Stimulated activated CD4-positive, alpha-beta T cell treated with anti-CD3 and anti-CD28 coated beads, Interleukin-12 subunit alpha, Interleukin-12 subunit beta, amount 100 ng/mL, for 48 hours (primary cell): ENCODE measurements around the gene CELF4.

ENCODE experiments used
- DNase-seq, 3 donors: peaks; one replicate each; pipeline ENCODE4 v3.0.0-alpha.2; 2020; ENCODE audit warnings: low read depth in 2 of 3, low spot score in 1 of 3

The CELF4 gene

DNA sequence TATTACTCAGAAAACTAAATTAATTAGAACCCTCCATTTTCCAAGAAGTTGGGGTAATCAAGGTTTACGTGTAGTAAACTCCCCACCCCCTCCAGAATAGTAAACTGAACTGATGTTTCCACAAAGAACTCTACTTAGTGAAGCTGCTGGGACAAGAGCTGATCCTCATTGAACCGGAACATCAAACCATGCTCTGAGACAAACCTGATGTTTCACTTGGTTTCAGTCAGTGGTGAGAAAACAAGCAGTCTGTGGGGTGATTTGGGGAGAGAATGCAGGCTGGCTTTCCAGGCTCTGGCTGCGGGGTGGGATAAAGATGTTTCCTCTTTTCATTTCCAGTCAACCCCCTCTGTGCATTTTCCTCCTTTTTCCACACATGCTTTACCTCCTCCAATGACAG is 38.2 kb downstream of the CELF4 start:
- DNase-seq = no peak

DNA sequence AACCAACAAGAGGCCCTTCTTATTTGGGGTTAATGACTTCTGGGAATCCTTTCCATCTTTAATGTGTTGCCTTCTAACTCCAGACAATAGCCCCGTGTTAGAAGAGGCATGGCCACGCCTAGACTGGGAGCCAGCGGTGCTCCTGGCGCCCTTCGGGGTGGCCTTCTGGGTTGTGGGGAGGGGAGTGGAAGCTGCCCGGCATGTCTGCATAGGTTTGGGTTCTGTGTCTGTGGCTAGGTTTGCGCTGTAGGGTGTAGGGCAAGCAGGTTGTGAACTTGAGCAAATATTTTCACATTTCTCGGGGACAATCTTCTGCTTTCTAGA is 40.4 kb downstream of the CELF4 start:
- DNase-seq = no peak

GRCh38 chr18:37524498-37525261 is 40.9 kb downstream of the CELF4 start:
- DNase-seq = no peak

DNA sequence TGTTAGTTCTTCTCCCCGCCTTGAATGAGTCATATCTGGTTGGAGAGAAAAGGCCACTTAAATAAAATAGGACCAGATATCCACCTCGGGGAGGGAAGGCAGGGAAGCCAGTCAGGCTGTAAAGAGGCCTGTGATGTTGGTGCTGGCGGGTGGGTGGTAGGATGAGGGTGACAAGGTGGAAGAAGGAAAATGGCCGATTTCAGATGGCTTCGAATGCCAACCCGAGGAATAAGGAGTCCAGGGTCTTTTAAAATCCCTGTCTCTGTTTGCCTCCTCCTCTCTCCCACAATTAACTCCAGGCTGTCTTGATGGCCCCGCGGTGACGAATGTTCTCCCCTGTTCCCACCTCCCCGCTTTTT is 41.5 kb downstream of the CELF4 start:
- no peak for DNase-seq

DNA sequence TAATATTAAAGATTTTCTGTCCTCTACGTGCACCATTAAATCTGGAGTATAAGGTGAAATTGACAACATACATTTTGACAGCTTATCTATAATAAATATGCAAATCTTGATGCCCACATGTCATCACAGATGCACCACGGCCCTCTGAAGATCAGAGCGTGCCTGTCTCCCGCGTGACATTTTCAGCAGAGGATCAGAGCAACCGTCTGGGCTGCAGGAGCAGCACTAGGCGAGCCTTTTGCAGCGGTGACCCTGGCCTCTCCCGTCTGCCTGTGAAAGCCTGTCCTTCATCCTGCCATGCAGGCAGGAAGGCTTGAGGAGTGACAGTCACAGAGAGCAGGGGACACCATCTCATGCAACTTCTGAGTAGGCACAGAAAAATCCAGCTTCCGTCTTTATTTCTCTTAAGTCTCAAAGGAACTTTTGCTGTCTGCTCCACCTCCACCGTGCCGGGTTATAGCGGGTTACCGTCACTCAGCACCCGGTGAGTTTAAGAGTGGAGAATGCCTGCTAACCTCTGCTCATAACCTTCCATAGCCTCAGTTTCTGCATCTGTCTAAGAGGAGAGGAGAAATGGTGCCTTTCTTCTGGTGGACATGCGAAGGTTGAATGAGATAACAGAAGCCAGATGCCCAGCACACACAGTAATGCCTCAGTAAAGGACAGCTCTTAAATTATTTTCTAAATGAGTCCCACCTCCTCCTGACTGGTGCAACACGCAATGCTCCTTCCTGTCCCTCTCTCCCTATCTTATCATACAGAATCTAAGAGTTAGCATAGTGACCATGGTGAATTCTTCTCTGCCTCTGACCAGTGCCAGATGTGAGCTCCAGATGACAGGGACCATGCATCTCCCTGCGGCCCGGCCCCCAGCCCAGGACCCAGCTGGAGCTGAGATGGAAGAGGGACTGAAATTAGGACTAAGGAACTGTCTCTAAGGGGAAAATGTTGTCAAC is 43.8 kb downstream of the CELF4 start:
- DNase-seq = no peak

GRCh38 chr18:37520508-37520907 is 45.1 kb downstream of the CELF4 start:
- no peak for DNase-seq

DNA sequence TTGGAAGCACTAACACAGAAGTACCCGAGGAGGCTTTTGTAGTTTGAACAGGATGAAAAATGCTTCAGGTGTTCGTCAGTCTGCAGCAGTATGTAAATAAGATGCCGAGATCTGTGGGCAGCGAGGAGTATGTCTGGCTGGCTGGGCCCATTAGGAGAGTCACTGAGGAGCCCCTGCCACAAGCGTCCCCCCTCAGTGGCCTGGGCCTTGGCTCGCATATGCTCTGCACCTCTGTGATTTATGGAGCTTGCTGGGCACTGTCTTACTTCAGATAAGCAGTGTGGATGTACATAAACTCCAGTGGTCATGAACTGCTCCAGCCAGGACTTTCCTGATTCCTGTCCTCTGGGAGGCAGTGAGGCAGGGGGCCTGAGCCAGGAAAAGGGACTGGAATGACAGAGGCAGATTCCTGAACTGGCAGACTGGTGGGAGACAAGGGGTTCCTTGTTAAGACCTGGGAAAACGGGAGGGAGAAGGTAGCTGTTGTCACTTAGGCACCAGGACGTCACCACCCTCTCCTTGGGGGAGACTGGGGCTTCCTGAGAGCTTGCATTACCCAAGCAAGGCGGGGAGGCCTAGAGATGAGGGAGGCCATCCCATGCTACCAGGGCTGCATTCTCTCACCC is 46.0 kb downstream of the CELF4 start:
- no peak for DNase-seq

DNA sequence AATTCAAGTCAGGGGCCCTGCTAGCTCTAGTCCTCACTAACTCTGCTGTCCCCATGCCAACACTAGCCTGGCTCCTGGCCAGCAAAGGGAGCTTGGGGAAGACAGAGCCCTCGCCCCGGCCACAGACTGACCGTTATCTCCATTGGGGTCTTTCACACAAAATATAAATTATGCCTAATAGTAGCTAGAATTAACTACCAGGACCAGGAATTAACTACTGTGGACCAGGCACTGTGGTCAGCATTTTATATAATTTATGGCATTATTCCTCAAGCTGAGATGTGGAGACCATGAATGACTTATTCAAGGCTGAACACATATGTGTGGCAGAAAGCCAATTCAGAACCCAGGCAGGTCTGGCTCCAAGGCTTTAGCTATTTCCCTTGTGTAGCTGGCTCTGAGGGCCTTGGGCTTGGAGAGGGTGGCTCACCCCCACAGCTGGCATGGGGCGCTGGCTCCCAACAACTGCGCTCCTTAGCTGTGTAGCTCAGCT is 49.2 kb downstream of the CELF4 start:
- DNase-seq = no peak

DNA sequence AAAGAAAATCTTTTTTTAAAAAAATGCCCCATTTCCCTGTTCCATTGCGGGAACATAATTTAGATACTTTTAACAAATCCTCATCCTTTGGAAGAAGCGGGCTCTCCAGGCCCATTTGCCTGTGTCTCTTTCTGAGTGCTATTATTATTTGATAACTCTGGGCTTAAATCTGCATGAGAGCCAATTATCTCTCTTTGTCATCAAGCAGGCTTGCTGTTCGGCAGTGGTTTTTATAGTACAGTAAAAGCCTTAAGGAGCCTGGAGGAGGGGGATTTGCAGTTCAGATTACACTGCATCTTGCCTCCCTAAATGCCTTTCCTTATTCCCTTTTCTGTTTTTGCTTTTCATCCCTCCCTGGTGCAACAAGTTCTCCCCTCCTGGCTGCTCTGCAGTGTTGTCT is 50.6 kb downstream of the CELF4 start:
- no peak for DNase-seq

- DNase-seq = no peak
These were observed 53.2 kb downstream of the CELF4 start for GRCh38 chr18:37512400-37512799.

GRCh38 chr18:37511721-37512298 is 53.8 kb downstream of the CELF4 start:
- DNase-seq = no peak

- DNase-seq = no peak
These were observed 56.0 kb downstream of the CELF4 start for GRCh38 chr18:37509600-37509999.

GRCh38 chr18:37508207-37508606 is 57.4 kb downstream of the CELF4 start:
- no peak for DNase-seq

GRCh38 chr18:37507239-37507638 is 58.4 kb downstream of the CELF4 start:
- DNase-seq = no peak

DNA sequence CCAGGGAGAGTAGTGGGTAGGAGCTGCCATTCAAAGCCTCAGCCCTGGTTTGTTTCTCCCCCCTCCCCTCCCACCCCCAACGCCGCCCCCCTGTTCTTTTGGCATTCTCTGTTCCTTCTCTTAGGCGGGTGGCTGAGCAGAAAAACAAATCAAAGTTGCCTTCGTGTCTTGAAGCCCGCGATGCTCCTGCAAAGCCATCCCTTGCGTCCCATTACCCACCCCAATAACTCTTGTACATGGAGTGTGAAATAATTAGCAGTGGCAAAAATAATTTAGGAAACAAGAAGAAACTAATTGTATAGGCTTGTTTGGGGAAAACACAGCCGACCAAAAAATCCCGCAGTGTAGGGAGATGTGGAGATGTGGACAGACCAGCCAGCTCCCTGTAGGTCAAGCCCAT is 59.6 kb downstream of the CELF4 start:
- DNase-seq = no peak

DNA sequence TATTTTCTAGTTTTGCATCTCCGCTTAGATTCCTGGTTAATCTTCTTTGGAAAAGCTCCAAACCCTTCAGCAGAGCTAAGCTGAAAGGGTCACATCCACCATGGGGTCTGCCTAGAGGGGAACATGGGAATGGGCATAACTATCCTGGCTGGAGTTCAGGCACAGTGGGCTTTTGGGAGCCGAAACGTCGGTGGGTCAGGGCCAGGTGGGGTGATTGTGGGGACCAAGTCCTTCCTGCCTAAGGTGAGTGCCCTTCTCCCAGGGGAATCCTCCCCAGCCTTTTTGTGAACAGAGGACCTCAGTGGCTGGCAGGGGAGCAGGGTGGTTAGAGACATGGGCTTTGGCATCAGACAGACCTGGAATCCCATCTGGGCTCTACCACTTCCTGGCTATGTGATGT is 60.3 kb downstream of the CELF4 start:
- DNase-seq = no peak

GRCh38 chr18:37502601-37503000 is 63.0 kb downstream of the CELF4 start:
- DNase-seq = no peak

- DNase-seq = no peak
These were observed 63.6 kb downstream of the CELF4 start for GRCh38 chr18:37502036-37502435.

DNA sequence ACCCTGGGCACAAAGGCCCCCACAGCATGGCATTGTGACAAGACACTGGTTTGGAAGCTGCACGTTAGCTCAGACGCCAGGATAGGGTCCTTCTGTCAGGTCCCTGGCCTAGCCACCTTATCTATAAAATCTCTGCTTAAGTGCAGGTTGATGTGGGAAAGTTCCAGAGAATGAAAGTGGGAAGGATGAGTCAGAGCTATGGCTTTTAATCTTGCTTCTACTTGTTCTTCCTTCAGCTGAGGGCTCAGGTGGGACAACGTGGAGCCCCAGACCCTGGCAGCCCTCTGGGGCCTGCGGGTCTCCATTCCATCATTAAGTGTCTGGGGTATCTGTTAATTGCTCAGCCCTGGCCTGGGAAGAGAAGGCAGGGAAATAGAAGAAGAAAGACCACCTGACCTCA is 64.5 kb downstream of the CELF4 start:
- no peak for DNase-seq

DNA sequence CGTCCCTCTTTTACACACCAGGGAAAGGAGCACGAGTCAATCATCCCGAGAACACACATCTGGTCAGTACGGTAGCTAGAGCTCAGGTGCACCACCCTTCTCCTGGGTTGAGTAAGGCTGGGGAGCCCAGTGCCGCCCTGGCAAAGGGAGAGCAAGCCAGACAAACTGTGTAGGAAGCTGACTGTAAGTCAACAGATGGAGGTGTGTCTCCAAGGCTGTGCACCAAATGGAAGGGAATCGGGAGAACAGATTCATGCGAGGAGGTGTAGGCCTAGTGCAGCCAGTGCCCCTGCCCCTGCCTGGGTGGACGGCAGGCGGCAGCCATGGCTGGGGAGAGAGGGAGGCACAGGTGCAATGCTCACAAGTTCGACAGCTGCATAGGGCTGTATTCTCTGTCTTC is 65.7 kb downstream of the CELF4 start:
- no peak for DNase-seq

DNA sequence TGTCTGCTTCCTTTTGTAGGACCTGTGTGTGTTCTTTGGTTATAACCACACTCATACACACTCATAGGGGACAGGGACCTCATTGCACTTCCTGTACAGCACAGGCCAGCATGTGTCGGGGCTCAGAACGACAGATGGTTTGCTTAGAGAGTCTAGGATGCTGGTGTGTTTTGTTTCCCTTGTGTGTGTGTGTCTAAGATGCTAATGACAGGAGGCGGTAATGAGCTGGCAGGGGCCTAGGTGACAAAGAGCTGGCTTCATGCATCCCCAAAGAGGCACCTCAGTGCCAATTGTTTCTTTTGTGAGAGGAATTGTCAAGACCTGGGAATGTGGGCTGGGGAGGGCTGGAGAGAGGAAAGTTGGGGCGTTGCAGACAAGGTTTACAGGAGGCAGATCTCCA is 66.6 kb downstream of the CELF4 start:
- no peak for DNase-seq
